Endothelial cell of umbilical vein (primary cell): ENCODE results near the gene TMEM127.

ENCODE experiments used
- EZH2 ChIP-seq: IDR thresholded peaks from 2 replicates; pipeline ENCODE4 v1.6.1; 2012; ENCODE audit warnings: borderline replicate concordance, low read depth, mild to moderate bottlenecking, moderate library complexity, low read length, inconsistent platforms; ENCODE audit not compliant: severe bottlenecking
- POLR2A ChIP-seq: IDR thresholded peaks from 2 replicates; pipeline ENCODE4 v1.6.1; 2012; ENCODE audit warnings: low read depth, mild to moderate bottlenecking, control low read depth, low read length
- POLR2AphosphoS5 ChIP-seq: IDR thresholded peaks from 2 replicates; pipeline ENCODE4 v1.6.1; 2012; ENCODE audit warnings: low read depth, mild to moderate bottlenecking, control low read depth, low read length, moderate library complexity; ENCODE audit not compliant: insufficient read depth

GRCh38 chr2:96209011-96209728, 56.6 kb downstream of the TMEM127 start:
- no peak for TF ChIP-seq EZH2
- no peak for TF ChIP-seq POLR2A
- TF ChIP-seq POLR2AphosphoS5: no peak
